Psoas muscle (tissue), 8 donors: Measurements from ENCODE around the gene SLC38A10. TPM values are rescaled to one million over a fixed set of nuclear protein-coding genes. Genes with fewer than 3 reads are reported as not detected.

Source experiments
- ATAC-seq, 4 donors: fragments of 200-7000 bp; cut with Tn5 transposase; one replicate each; pipeline ENCODE4 v1.9.1; 2020; ENCODE audit warnings: moderate library complexity in 3 of 4, mild to moderate bottlenecking in 2 of 4
- DNase-seq, 2 donors: peaks; one replicate each; pipeline ENCODE4 v3.0.0-alpha.2; 2020
- H3K27ac ChIP-seq: fragments of 200-600 bp; one replicate; pipeline ENCODE4 v1.8.0; 2022
- H3K27me3 ChIP-seq, 3 donors: fragments of 200-600 bp in 1 of 3; one replicate each; pipeline versions ENCODE4 v1.6.1 to v1.8.0; 2013 to 2022; ENCODE audit warnings: low read length in 2 of 3, mild to moderate bottlenecking in 2 of 3, moderate library complexity in 1 of 3; ENCODE audit not compliant: insufficient read depth in 3 of 3
- H3K36me3 ChIP-seq, 2 donors: fragments of 200-600 bp in 1 of 2; one replicate each; pipeline versions ENCODE4 v1.6.1 to v1.8.0; 2013 to 2022; ENCODE audit warnings: low read depth in 1 of 2, mild to moderate bottlenecking in 1 of 2, moderate library complexity in 1 of 2; ENCODE audit not compliant: insufficient read depth in 1 of 2
- H3K4me1 ChIP-seq: fragments of 200-600 bp; one replicate; pipeline ENCODE4 v1.8.0; 2022
- H3K4me3 ChIP-seq: fragments of 200-600 bp; one replicate; pipeline ENCODE4 v1.8.0; 2022; ENCODE audit warnings: mild to moderate bottlenecking
- H3K9me3 ChIP-seq: fragments of 200-600 bp; one replicate; pipeline ENCODE4 v1.8.0; 2022
- WGBS, 3 donors: extraction: QIAGEN DNeasy Blood & Tissue Kit; methylation state at CpG; one replicate each; pipeline versions ENCODE4 v1.1.6 to v1.1.7; 2013; 5-methylcytosine and 5-hydroxymethylcytosine counted together
- intact Hi-C, 2 donors: fragments of 100-400 bp; cut with DNase I; formaldehyde crosslinking; loops; one replicate each; pipeline versions ENCODE4 v1.11.0 to v1.14.2; 2022
- polyA plus RNA-seq, 3 donors: library from polyadenylated mRNA; stranded (reverse); fragments of 200-250 nt; gene quantifications; one replicate each; pipeline ENCODE4 v1.2.3, GENCODE V29; 2013
- total RNA-seq, 4 donors: library from RNA; stranded (reverse); fragmentation: NEBNext Ultra II Directional in 2 of 4; extraction: Animal tissue kit (Norgen Biotek cat#: 25700) in 2 of 4; gene quantifications; one replicate each; pipeline versions ENCODE4 v1.2.1 to v1.2.4, GENCODE V29; 2021 to 2023
- TF ChIP-seq, protein P1 (sequence below): fragments of 200-600 bp; IDR thresholded peaks from one replicate; pipeline ENCODE4 v1.8.0; 2022; ENCODE audit warnings: antibody characterized with exemption
- donor health status: healthy with polysubstance abuse.
- donor health status: DM: no; HTN: no; CAD: no; lungs with moderate emphysema.
- donor health status: Bipolar disorder and iron deficiency.
- donor health status: healthy.
- donor health status: DM: yes; HTN: yes; CAD: no.
- donor health status: DM: no; HTN: no; CAD: no.
- donor health status: DM: no; HTN: no; CAD: no.
- donor health status: DM: yes; HTN: yes; CAD: no.

The SLC38A10 gene
- total and polyA plus RNA-seq, 7 donors, result 16.7 to 40.6 (median 19.8) TPM

DNA sequence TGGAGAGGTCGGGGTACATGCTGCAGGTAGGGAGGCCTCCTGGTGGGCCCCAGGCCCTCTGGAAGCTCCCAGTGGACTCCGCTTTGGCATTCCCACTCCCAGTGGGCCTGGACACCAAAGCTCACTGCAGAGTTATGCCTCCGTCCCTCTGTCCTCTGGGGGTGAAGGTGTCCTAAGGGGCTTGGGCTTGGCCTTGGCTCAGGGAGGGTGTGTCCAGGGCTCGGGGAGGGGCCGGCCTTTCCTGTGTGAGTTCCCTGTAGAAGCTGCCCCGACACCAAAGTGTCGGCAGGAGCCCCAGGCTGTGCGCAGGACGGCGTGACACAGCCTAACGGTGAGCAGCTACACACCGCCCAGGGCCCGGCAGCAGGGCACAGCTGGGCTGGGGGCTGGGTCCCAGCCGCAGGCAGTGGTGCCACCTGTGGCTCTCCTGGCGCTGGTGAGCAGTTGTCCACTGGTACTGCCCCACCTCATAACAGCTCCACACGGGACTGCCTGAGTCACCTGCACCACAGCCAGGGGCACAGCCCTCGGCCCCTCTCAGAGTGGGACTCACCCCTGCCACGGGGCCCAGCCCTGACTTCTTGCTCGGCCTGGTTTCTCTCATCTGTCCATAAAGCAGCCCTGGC, 62.4 kb downstream of the SLC38A10 start:
- ATAC-seq (no peak), DNase-seq (no peak)
- H3K4me1 ChIP-seq, result peaks cover 6% of the 10 kb centered on the region
- no peaks in the 10 kb centered on the region for H3K27me3 ChIP-seq
- 85 to 92% (median 88%) methylated on average over 15 to 19 of the region's 19 CpGs for WGBS, 3 donors
- H3K4me3 ChIP-seq, result no peak overlapping the region
- intact Hi-C loops, result no loop called here
- peaks cover 0 to 74% of the 10 kb centered on the region in 2 donors for H3K36me3 ChIP-seq
- TF ChIP-seq, protein P1, sequence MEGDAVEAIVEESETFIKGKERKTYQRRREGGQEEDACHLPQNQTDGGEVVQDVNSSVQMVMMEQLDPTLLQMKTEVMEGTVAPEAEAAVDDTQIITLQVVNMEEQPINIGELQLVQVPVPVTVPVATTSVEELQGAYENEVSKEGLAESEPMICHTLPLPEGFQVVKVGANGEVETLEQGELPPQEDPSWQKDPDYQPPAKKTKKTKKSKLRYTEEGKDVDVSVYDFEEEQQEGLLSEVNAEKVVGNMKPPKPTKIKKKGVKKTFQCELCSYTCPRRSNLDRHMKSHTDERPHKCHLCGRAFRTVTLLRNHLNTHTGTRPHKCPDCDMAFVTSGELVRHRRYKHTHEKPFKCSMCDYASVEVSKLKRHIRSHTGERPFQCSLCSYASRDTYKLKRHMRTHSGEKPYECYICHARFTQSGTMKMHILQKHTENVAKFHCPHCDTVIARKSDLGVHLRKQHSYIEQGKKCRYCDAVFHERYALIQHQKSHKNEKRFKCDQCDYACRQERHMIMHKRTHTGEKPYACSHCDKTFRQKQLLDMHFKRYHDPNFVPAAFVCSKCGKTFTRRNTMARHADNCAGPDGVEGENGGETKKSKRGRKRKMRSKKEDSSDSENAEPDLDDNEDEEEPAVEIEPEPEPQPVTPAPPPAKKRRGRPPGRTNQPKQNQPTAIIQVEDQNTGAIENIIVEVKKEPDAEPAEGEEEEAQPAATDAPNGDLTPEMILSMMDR, result no peak
- no peak overlapping the region for H3K27ac ChIP-seq
- H3K9me3 ChIP-seq, result no peaks in the 10 kb centered on the region

DNA sequence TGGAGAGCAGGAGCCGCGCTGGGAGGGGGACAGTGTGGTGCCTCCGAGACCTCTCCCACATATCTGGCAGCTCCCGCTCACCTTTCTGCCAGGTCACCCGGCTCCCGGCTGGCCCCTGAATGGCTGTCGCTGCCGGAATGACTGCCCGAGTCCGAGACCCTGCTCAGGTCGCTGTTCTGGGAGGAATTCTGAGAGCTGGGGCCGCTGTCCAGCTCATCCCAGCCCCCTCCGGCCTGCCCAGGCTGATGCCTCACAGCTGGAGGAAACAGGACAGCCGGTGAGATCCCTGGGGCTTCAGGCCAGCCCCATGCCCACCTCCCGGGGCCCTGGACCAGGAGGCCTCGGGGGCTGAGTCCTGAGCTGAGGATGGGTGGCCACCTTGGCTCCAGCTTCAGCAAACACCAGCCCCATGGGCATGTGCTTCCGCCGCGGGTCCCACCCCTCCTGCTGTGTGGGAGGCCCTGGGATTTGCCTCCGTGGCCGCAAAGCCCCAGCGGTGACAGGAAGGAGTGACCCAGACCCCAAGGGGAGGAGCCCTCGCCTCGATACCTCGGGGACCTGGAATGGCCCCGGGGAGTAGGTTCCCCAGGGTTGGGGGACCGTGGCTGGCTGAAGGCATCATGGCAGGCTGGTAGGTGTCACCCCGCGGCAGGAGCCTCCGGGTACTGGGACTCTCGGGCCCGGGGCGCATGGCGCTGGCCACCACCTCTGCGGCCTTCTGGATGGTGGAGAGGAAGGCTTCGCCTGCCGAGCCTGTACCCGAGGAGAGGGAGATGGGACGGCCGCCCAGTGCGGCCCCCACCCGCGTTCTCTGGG, 63.1 kb downstream of the SLC38A10 start:
- ATAC-seq, result no peak
- WGBS, 3 donors, result 87 to 91% (median 90%) methylated on average over 42 to 43 of the region's 43 CpGs
- Histone ChIP-seq H3K27me3 (no peaks in the 10 kb centered on the region), H3K27ac (no peak overlapping the region), H3K4me3 (no peak overlapping the region), H3K4me1 (no peaks in the 10 kb centered on the region), H3K36me3 (peaks cover 0 to 74% of the 10 kb centered on the region in 2 donors), H3K9me3 (no peaks in the 10 kb centered on the region)
- TF ChIP-seq, protein P1, result no peak
- intact Hi-C loops, result no loop called here
- DNase-seq, result no peak

DNA sequence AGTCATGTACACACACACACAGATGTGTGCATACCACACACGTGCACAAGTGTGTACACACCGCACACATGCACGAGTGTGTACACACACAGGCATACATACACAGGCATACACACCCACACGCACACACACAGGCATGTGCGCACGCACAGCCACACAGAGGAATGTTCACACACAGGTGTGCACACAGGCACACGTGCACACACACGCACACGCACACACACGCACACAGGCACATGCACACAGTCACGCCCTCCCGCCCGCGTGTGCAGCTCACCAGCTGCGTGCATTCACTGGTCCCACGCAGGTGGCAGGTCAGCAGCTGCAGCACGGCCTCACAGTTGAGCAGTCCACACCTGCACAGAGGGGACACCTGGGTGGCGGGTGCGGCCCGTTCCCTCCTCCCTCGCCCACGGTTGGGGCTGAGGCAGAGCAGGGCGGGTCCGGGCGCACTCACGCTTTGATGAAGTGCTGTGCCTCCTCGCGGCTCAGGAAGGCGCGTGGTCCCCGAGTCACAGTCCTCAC, 63.9 kb downstream of the SLC38A10 start:
- 88 to 93% (median 91%) methylated on average over 24 to 31 of the region's 31 CpGs for WGBS, 3 donors
- Histone ChIP-seq H3K27ac (no peak overlapping the region), H3K9me3 (no peaks in the 10 kb centered on the region), H3K36me3 (peaks cover 0 to 70% of the 10 kb centered on the region in 2 donors), H3K27me3 (no peaks in the 10 kb centered on the region), H3K4me1 (no peaks in the 10 kb centered on the region), H3K4me3 (no peak overlapping the region)
- no peak for DNase-seq
- no peak for ATAC-seq
- intact Hi-C loops, result no loop called here
- TF ChIP-seq, protein P1, result no peak

DNA sequence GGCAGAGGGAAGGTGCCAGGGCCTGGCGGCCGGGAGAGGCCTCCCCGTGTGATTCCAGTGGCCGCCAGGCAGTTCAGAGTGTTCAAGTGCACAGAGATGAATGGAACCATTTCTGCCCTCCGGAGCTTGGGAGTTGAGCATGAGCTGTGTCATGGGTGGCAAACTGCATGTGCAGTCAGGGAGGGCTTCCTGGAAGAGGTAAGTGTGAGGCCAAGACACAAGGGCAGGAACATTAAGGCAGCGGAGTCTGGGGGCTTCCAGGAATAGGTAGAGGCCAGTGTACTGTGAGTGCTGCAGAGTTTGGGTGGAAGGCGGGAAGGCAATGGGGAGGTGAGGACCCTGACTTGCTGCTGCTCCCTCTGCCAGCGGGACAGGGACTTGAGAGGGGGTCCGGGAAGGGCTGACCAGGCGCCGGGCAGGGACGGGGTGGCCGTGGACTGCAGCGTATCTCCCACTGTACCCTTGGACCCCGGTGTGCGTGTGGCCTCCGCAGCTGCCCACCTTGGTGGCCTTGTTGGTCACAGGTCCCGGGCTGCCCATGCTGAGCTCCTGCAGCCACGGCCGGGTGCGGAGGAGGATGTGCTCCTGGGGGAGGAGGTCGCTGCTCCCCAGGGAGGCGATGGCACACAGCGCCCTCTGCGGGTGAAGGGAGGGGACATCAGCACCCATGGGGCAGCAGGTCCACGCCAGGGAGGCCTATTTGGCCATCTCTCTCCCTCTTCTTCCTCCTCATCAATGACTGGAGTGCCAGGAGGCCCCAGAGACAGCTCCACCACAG, 64.9 kb downstream of the SLC38A10 start:
- H3K4me3 ChIP-seq, result no peak overlapping the region
- intact Hi-C loops, result no loop called here
- H3K27ac ChIP-seq, result no peak overlapping the region
- H3K27me3 ChIP-seq, result no peaks in the 10 kb centered on the region
- DNase-seq, result peak in 1 of 2 donors; percentile 54
- 86 to 94% (median 89%) methylated on average over 23 to 26 of the region's 26 CpGs for WGBS, 3 donors
- H3K36me3 ChIP-seq, result peaks cover 0 to 64% of the 10 kb centered on the region in 2 donors
- peak in 1 of 4 donors; percentile 31 for ATAC-seq
- no peaks in the 10 kb centered on the region for H3K9me3 ChIP-seq
- no peaks in the 10 kb centered on the region for H3K4me1 ChIP-seq
- TF ChIP-seq, protein P1, result no peak
